Astrocyte (in vitro differentiated cells and primary cell): Measurements from ENCODE around the gene IQGAP2.

ENCODE experiments used
- CTCF ChIP-seq: IDR thresholded peaks from 2 replicates; pipeline ENCODE4 v1.5.1; 2011; ENCODE audit warnings: low read depth, mild to moderate bottlenecking, inconsistent platforms, low read length, moderate library complexity; ENCODE audit not compliant: insufficient read depth
- EZH2 ChIP-seq: IDR thresholded peaks from 2 replicates; pipeline ENCODE4 v1.6.1; 2012; ENCODE audit warnings: mild to moderate bottlenecking, low read length, inconsistent platforms; ENCODE audit not compliant: insufficient read depth

GRCh38 chr5:76474377-76474776, 71.3 kb downstream of the IQGAP2 start:
- TF ChIP-seq CTCF: no peak
- no peak for TF ChIP-seq EZH2
